ENCODE results near the gene ZNF618.

Gene ZNF618

GRCh38 chr9:113955076-113955752, 79.1 kb downstream of the ZNF618 start:
- no peaks in the 10 kb centered on the region for H3K9me3 Mint-ChIP-seq
- no peaks in the 10 kb centered on the region for H3K27me3 Mint-ChIP-seq
- no peaks in the 10 kb centered on the region for H3K36me3 Mint-ChIP-seq (ENCODE audit: low read depth)
- H3K27ac Mint-ChIP-seq, result no peak overlapping the region
- intact Hi-C loops (cut with micrococcal nuclease), result no loop called here
- peaks cover 37% of the 10 kb centered on the region for H3K4me1 Mint-ChIP-seq (ENCODE audit: low read depth)
- no peak overlapping the region for H3K4me3 Mint-ChIP-seq

DNA sequence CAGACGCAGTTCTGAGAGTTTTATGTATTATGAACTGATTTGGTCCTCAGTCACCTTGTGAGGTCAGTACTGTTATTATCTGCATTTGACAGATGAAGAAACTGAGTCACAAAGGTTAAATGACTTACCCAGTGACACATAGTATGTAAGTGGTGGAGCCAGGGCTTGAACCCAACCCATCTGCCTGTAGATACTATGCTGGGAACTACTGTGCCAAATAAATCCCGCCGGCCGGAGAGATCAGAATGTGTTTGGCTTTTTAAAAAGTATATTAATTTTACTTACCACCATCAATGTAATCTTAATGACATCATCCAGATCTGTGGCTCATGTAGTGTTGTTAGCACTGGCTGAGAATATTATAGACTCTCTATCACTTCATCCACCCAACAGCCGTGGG, 80.8 kb downstream of the ZNF618 start:
- H3K4me3 Mint-ChIP-seq, result no peak overlapping the region
- intact Hi-C loops (cut with micrococcal nuclease), result no loop called here
- H3K27ac Mint-ChIP-seq, result no peak overlapping the region
- peaks cover 31% of the 10 kb centered on the region for H3K4me1 Mint-ChIP-seq (ENCODE audit: low read depth)
- H3K36me3 Mint-ChIP-seq (ENCODE audit: low read depth), result no peaks in the 10 kb centered on the region
- H3K9me3 Mint-ChIP-seq, result no peaks in the 10 kb centered on the region
- no peaks in the 10 kb centered on the region for H3K27me3 Mint-ChIP-seq

GRCh38 chr9:113957351-113957750, 81.2 kb downstream of the ZNF618 start:
- H3K4me1 Mint-ChIP-seq (ENCODE audit: low read depth), result peaks cover 31% of the 10 kb centered on the region
- H3K9me3 Mint-ChIP-seq, result no peaks in the 10 kb centered on the region
- no peaks in the 10 kb centered on the region for H3K27me3 Mint-ChIP-seq
- no peak overlapping the region for H3K27ac Mint-ChIP-seq
- no peak overlapping the region for H3K4me3 Mint-ChIP-seq
- no peaks in the 10 kb centered on the region for H3K36me3 Mint-ChIP-seq (ENCODE audit: low read depth)
- intact Hi-C loops (cut with micrococcal nuclease), result no loop called here

DNA sequence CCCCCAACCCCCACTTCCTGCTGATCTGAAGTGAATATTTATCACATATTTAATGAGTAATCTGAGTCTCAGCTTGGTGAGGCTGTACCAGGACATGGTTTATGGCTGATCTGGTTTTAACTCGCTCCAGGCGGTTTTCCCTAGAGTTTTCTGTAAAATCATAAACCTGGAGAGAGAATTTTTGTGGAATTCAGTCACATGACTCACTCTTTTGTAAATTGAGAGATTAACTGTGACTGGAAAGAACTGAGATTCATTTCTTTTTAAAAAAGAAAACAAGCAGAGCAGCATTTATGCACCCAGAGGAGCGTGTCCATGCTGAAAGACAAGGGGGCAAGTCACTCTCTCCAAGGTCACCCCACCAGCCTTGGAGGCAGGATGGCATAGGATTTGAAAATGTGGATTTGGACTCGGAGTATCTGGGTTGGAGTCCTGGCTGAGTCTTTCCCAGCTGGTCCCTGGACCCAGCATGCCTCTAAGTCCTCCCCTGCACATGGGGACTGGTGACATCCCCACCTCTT, 81.8 kb downstream of the ZNF618 start:
- peaks cover 31% of the 10 kb centered on the region for H3K4me1 Mint-ChIP-seq (ENCODE audit: low read depth)
- H3K27me3 Mint-ChIP-seq, result no peaks in the 10 kb centered on the region
- H3K9me3 Mint-ChIP-seq, result no peaks in the 10 kb centered on the region
- H3K27ac Mint-ChIP-seq, result no peak overlapping the region
- intact Hi-C loops (cut with micrococcal nuclease), result no loop called here
- no peak overlapping the region for H3K4me3 Mint-ChIP-seq
- no peaks in the 10 kb centered on the region for H3K36me3 Mint-ChIP-seq (ENCODE audit: low read depth)

DNA sequence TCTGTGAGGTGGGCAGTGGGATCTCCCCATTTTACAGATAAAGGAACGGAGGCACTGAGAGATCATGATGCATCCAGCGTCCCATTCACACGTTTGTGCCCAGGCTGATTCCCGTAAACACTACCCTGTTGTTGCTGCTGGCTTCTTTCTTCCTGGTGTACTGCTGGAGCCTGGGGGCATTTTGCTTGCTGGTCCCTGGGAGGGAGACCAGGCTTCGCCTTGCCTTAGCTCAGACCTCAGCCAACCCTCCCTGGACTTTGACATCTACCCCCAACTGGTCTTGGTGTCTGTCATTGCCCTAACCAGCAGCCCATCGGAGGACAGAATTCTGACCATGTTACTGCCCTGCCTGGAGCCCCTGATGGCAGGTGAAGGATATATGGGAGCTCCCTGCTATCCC, 82.4 kb downstream of the ZNF618 start:
- H3K27me3 Mint-ChIP-seq, result no peaks in the 10 kb centered on the region
- no peak overlapping the region for H3K27ac Mint-ChIP-seq
- peaks cover 29% of the 10 kb centered on the region for H3K4me1 Mint-ChIP-seq (ENCODE audit: low read depth)
- H3K36me3 Mint-ChIP-seq (ENCODE audit: low read depth), result no peaks in the 10 kb centered on the region
- no peak overlapping the region for H3K4me3 Mint-ChIP-seq
- intact Hi-C loops (cut with micrococcal nuclease), result no loop called here
- H3K9me3 Mint-ChIP-seq, result no peaks in the 10 kb centered on the region

- Mint-ChIP-seq H3K27me3 (no peaks in the 10 kb centered on the region), H3K4me1 (ENCODE audit: low read depth) (peaks cover 7% of the 10 kb centered on the region), H3K9me3 (no peaks in the 10 kb centered on the region), H3K36me3 (ENCODE audit: low read depth) (no peaks in the 10 kb centered on the region), H3K4me3 (no peak overlapping the region), H3K27ac (no peak overlapping the region)
- intact Hi-C loops (cut with micrococcal nuclease), result loop anchor here (5.0 kb wide), 1 partner anchor 153 kb away; no protein-coding TSS in a partner anchor
Measured at GRCh38 chr9:113960768-113961167, 84.7 kb downstream of the ZNF618 start.

DNA sequence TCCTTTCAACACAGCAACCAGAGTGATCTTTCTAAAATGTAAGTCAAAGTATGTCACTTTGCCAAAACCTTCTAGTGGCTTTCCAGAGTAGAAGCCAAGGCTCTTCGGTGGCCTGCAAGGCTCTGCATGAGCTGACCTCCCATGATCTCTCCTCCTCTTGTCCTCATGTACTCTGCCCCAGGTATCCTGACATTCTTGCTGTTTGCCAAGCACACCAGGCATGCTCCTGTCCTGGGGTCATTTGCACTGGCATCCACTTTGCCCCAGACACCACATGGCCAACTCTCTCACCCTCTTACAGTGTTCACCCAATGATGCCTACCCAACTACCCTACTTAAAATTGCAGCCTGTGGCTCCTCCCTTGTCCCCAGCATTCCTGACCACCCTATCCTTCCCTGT, 86.3 kb downstream of the ZNF618 start:
- no peak overlapping the region for H3K4me3 Mint-ChIP-seq
- H3K9me3 Mint-ChIP-seq, result no peaks in the 10 kb centered on the region
- no peaks in the 10 kb centered on the region for H3K27me3 Mint-ChIP-seq
- no peaks in the 10 kb centered on the region for H3K36me3 Mint-ChIP-seq (ENCODE audit: low read depth)
- H3K27ac Mint-ChIP-seq, result no peak overlapping the region
- no peaks in the 10 kb centered on the region for H3K4me1 Mint-ChIP-seq (ENCODE audit: low read depth)
- intact Hi-C loops (cut with micrococcal nuclease), result loop anchor here (5.0 kb wide), 1 partner anchor 155 kb away; no protein-coding TSS in a partner anchor

GRCh38 chr9:113963017-113963620, 87.0 kb downstream of the ZNF618 start:
- intact Hi-C loops (cut with micrococcal nuclease), result loop anchor here (1.0 to 5.0 kb wide), 2 partner anchors 156 to 226 kb away; no protein-coding TSS in a partner anchor
- no peaks in the 10 kb centered on the region for H3K4me1 Mint-ChIP-seq (ENCODE audit: low read depth)
- no peak overlapping the region for H3K4me3 Mint-ChIP-seq
- H3K27me3 Mint-ChIP-seq, result no peaks in the 10 kb centered on the region
- H3K9me3 Mint-ChIP-seq, result no peaks in the 10 kb centered on the region
- H3K36me3 Mint-ChIP-seq (ENCODE audit: low read depth), result no peaks in the 10 kb centered on the region
- no peak overlapping the region for H3K27ac Mint-ChIP-seq

DNA sequence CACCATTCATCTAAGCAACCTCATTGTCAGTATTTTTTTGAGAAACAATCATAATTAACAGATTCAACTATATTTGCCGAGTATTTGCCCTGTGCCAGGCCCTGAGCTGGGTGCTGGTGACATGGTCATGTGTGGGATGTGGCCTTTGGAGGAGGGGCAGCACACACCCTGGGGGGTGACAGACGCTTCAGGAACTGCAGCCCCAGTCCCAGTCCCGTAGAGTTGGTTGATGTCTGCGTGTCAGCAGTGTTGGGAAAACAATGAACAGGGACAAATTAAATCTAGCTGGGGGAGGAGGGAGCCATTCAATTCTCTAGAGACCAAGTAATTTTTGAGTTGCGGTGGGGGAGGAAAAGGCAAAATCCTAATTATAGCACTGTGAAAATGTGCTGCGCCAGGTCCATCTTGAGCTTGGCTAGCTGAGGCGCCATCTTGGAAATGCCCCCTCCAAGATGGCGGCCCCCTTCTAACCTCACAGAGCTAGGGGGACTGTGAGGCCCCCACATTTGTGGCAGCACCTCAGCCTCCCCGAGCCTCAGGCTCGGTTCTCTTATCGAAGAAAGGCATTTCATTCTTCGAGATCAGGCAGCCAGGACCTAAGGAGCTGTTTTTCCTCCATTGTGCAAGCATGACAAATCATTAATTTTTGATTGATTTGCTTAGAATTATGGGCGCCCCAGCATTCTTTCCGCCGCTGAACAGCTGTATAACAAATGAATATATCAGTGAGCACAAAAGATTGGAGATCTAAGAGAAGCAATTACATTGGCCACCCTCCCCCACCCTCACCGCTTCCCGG, 87.8 kb downstream of the ZNF618 start:
- Mint-ChIP-seq H3K4me3 (no peak overlapping the region), H3K4me1 (ENCODE audit: low read depth) (no peaks in the 10 kb centered on the region), H3K27me3 (no peaks in the 10 kb centered on the region), H3K36me3 (ENCODE audit: low read depth) (no peaks in the 10 kb centered on the region), H3K27ac (no peak overlapping the region), H3K9me3 (no peaks in the 10 kb centered on the region)
- intact Hi-C loops (cut with micrococcal nuclease), result loop anchor here (1.0 to 5.0 kb wide), 2 partner anchors 157 to 227 kb away; no protein-coding TSS in a partner anchor

DNA sequence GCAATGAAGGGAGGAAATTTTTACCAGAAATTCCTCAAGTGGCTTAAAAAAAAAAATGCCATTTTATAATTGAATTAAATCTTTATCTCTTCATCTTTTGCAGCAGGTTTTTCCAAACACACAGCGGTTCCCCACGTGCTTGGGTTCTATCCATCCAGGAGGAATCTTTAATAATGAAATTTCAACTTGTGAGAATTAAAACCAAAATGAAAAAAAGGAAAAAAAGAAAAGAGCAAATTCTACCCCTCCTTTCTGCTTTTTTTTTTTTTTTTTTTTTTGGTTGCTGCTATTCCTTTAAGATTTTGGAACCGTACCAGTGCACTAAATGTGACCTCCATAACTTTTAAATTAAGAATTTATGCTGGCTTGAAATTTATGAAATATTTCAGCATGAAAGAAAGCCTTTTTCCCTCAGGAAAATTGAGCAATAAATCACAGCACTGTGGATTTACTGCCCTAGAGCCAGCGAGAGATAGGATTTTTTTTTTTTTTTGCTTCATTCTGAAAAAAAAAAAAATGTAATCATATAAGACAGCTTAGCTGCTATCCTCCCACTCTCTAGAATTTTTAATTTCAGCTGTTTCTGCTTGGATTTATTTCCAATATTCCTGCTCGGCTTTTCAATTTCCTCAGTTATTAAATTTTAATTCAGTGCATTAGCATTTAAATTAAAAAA, 88.5 kb downstream of the ZNF618 start:
- H3K9me3 Mint-ChIP-seq, result peaks cover 7% of the 10 kb centered on the region
- no peaks in the 10 kb centered on the region for H3K36me3 Mint-ChIP-seq (ENCODE audit: low read depth)
- no peaks in the 10 kb centered on the region for H3K27me3 Mint-ChIP-seq
- intact Hi-C loops (cut with micrococcal nuclease), result loop anchor here (5.0 kb wide), 1 partner anchor 157 kb away; no protein-coding TSS in a partner anchor
- H3K4me3 Mint-ChIP-seq, result no peak overlapping the region
- H3K27ac Mint-ChIP-seq, result no peak overlapping the region
- no peaks in the 10 kb centered on the region for H3K4me1 Mint-ChIP-seq (ENCODE audit: low read depth)

DNA sequence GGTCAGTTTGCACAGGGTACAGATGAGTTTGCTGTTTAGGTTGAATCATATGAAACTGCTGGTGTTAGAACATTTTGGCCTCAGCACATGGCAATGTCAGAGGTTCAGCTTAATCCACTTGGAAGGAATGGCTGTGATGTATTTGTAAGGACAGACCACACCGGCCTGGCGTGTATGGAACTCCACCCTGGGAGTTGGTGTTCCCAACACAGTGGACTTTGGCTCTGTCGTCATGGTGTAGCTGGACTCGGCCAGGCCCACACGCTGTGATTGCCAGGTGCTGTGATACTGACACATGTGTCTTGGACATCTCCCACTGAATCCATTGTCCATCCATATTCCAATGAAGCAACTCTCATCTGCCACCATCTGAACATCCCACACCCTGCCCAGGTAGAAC, 90.3 kb downstream of the ZNF618 start:
- Mint-ChIP-seq H3K27ac (no peak overlapping the region), H3K27me3 (no peaks in the 10 kb centered on the region), H3K36me3 (ENCODE audit: low read depth) (no peaks in the 10 kb centered on the region), H3K4me1 (ENCODE audit: low read depth) (no peaks in the 10 kb centered on the region), H3K4me3 (no peak overlapping the region), H3K9me3 (peaks cover 9% of the 10 kb centered on the region)
- intact Hi-C loops (cut with micrococcal nuclease), result no loop called here

DNA sequence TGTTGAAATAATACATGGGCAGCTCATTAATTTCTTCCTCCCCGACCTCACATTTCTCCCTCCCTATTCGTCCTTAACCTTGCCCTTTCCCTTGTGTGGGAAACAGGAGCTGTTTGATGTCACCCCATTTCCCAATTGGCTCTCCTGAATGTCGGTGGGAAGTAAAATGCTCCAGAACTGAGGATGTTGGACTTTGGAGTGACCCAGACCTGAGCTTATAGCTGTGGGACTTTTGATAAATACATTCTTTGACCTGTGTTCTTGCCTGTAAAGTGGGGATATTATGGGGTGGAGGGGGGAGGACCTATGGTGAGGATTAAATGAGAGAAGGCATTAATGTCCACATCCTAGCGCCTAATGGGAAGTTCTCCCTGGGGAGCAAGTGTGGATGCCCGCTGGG, 91.3 kb downstream of the ZNF618 start:
- Mint-ChIP-seq H3K36me3 (ENCODE audit: low read depth) (no peaks in the 10 kb centered on the region), H3K4me1 (ENCODE audit: low read depth) (no peaks in the 10 kb centered on the region), H3K27ac (no peak overlapping the region), H3K4me3 (no peak overlapping the region), H3K27me3 (no peaks in the 10 kb centered on the region), H3K9me3 (peaks cover 9% of the 10 kb centered on the region)
- intact Hi-C loops (cut with micrococcal nuclease), result no loop called here

- Mint-ChIP-seq H3K9me3 (peaks cover 9% of the 10 kb centered on the region), H3K4me1 (ENCODE audit: low read depth) (peaks cover 6% of the 10 kb centered on the region), H3K4me3 (no peak overlapping the region), H3K27me3 (no peaks in the 10 kb centered on the region), H3K36me3 (ENCODE audit: low read depth) (no peaks in the 10 kb centered on the region), H3K27ac (no peak overlapping the region)
- intact Hi-C loops (cut with micrococcal nuclease), result no loop called here
Measured at GRCh38 chr9:113969343-113969742, 93.2 kb downstream of the ZNF618 start.

Measured in dendritic cell treated with granulocyte-macrophage colony-stimulating factor and Interleukin-4, amounts not matched to agents 40 ng/mL and 50 ng/mL, for 4 days (primary cell).